DOHH2 (cell line): Measurements from ENCODE around the gene UBE2D2.

Source experiments
- CTCF ChIP-seq: fragments of 200-600 bp; sonication (generic); IDR thresholded peaks from one replicate; pipeline ENCODE4 v1.5.1; 2014; ENCODE audit warnings: antibody characterized with exemption, mild to moderate bottlenecking, low read depth, low read length; ENCODE audit not compliant: poor library complexity, severe bottlenecking
- EZH2phosphoT487 ChIP-seq: fragments of 200-600 bp; sonication (generic); IDR thresholded peaks from 2 replicates; pipeline ENCODE4 v1.6.1; 2017; ENCODE audit warnings: borderline replicate concordance, mild to moderate bottlenecking, antibody characterized with exemption, low read length, moderate library complexity, mixed read lengths

- TF ChIP-seq CTCF (no peak), EZH2phosphoT487 (no peak)
These were observed 96.5 kb downstream of the UBE2D2 start for GRCh38 chr5:139657363-139658321.
